ENCODE data around the gene RHBDL3.
"Not testable (repeated sequence)": the region's sequence is repeated elsewhere in the genome, so short reads cannot be mapped to it uniquely, and the experiment has no call there.

The RHBDL3 gene

GRCh38 chr17:32288615-32289014 lies 23.0 kb downstream of the RHBDL3 start:
- no peak overlapping the region for H3K4me3 ChIP-seq (ENCODE audit: low read depth, low read length)

GRCh38 chr17:32289471-32290070 lies 23.9 kb downstream of the RHBDL3 start:
- no peak overlapping the region for H3K4me3 ChIP-seq (ENCODE audit: low read depth, low read length)

- no peak overlapping the region for H3K4me3 ChIP-seq (ENCODE audit: low read depth, low read length)
Observed at GRCh38 chr17:32292094-32292493, 26.5 kb downstream of the RHBDL3 start.

GRCh38 chr17:32297424-32297823 lies 31.8 kb downstream of the RHBDL3 start:
- H3K4me3 ChIP-seq (ENCODE audit: low read depth, low read length): no peak overlapping the region

- no peak overlapping the region for H3K4me3 ChIP-seq (ENCODE audit: low read depth, low read length)
Observed at GRCh38 chr17:32297860-32298259, 32.2 kb downstream of the RHBDL3 start.

- no peak overlapping the region for H3K4me3 ChIP-seq (ENCODE audit: low read depth, low read length)
Observed at GRCh38 chr17:32298298-32298697, 32.7 kb downstream of the RHBDL3 start.

GRCh38 chr17:32298721-32299579 lies 33.3 kb downstream of the RHBDL3 start:
- no peak overlapping the region for H3K4me3 ChIP-seq (ENCODE audit: low read depth, low read length)

- no peak overlapping the region for H3K4me3 ChIP-seq (ENCODE audit: low read depth, low read length)
Observed at GRCh38 chr17:32299580-32300164, 34.0 kb downstream of the RHBDL3 start.

GRCh38 chr17:32302037-32302436 lies 36.4 kb downstream of the RHBDL3 start:
- H3K4me3 ChIP-seq (ENCODE audit: low read depth, low read length): no peak overlapping the region

- H3K4me3 ChIP-seq (ENCODE audit: low read depth, low read length): no peak overlapping the region
Observed at GRCh38 chr17:32302860-32303649, 37.4 kb downstream of the RHBDL3 start.

GRCh38 chr17:32303781-32304288 lies 38.2 kb downstream of the RHBDL3 start:
- no peak overlapping the region for H3K4me3 ChIP-seq (ENCODE audit: low read depth, low read length)

GRCh38 chr17:32305049-32305448 lies 39.4 kb downstream of the RHBDL3 start:
- no peak overlapping the region for H3K4me3 ChIP-seq (ENCODE audit: low read depth, low read length)

- no peak overlapping the region for H3K4me3 ChIP-seq (ENCODE audit: low read depth, low read length)
Observed at GRCh38 chr17:32307658-32308057, 42.0 kb downstream of the RHBDL3 start.

- no peak overlapping the region for H3K4me3 ChIP-seq (ENCODE audit: low read depth, low read length)
Observed at GRCh38 chr17:32311028-32311536, 45.5 kb downstream of the RHBDL3 start.

GRCh38 chr17:32314636-32315035 lies 49.0 kb downstream of the RHBDL3 start:
- no peak overlapping the region for H3K4me3 ChIP-seq (ENCODE audit: low read depth, low read length)

GRCh38 chr17:32315171-32315570 lies 49.5 kb downstream of the RHBDL3 start:
- no peak overlapping the region for H3K4me3 ChIP-seq (ENCODE audit: low read depth, low read length)

- H3K4me3 ChIP-seq (ENCODE audit: low read depth, low read length): not testable (repeated sequence)
Observed at GRCh38 chr17:32316653-32317052, 51.0 kb downstream of the RHBDL3 start.

GRCh38 chr17:32317353-32317752 lies 51.7 kb downstream of the RHBDL3 start:
- H3K4me3 ChIP-seq (ENCODE audit: low read depth, low read length): no peak overlapping the region

GRCh38 chr17:32318071-32318470 lies 52.4 kb downstream of the RHBDL3 start:
- no peak overlapping the region for H3K4me3 ChIP-seq (ENCODE audit: low read depth, low read length)

- H3K4me3 ChIP-seq (ENCODE audit: low read depth, low read length): no peak overlapping the region
Observed at GRCh38 chr17:32319548-32319905, 53.9 kb downstream of the RHBDL3 start.

- H3K4me3 ChIP-seq (ENCODE audit: low read depth, low read length): not testable (repeated sequence)
Observed at GRCh38 chr17:32320080-32320479, 54.4 kb downstream of the RHBDL3 start.

All from iPS-11a (cell line).